Psoas muscle (tissue), 8 donors: ENCODE measurements around the gene DRAM1. TPM values are rescaled to one million over a fixed set of nuclear protein-coding genes. Genes with fewer than 3 reads are reported as not detected.

Experiments used
- ATAC-seq, 4 donors: fragments of 200-7000 bp; cut with Tn5 transposase; one replicate each; pipeline ENCODE4 v1.9.1; 2020; ENCODE audit warnings: moderate library complexity in 3 of 4, mild to moderate bottlenecking in 2 of 4
- DNase-seq, 2 donors: peaks; one replicate each; pipeline ENCODE4 v3.0.0-alpha.2; 2020
- H3K27ac ChIP-seq: fragments of 200-600 bp; one replicate; pipeline ENCODE4 v1.8.0; 2022
- H3K27me3 ChIP-seq, 3 donors: fragments of 200-600 bp in 1 of 3; one replicate each; pipeline versions ENCODE4 v1.6.1 to v1.8.0; 2013 to 2022; ENCODE audit warnings: low read length in 2 of 3, mild to moderate bottlenecking in 2 of 3, moderate library complexity in 1 of 3; ENCODE audit not compliant: insufficient read depth in 3 of 3
- H3K36me3 ChIP-seq, 2 donors: fragments of 200-600 bp in 1 of 2; one replicate each; pipeline versions ENCODE4 v1.6.1 to v1.8.0; 2013 to 2022; ENCODE audit warnings: low read depth in 1 of 2, mild to moderate bottlenecking in 1 of 2, moderate library complexity in 1 of 2; ENCODE audit not compliant: insufficient read depth in 1 of 2
- H3K4me1 ChIP-seq: fragments of 200-600 bp; one replicate; pipeline ENCODE4 v1.8.0; 2022
- H3K4me3 ChIP-seq: fragments of 200-600 bp; one replicate; pipeline ENCODE4 v1.8.0; 2022; ENCODE audit warnings: mild to moderate bottlenecking
- H3K9me3 ChIP-seq: fragments of 200-600 bp; one replicate; pipeline ENCODE4 v1.8.0; 2022
- CTCF ChIP-seq: fragments of 200-600 bp; IDR thresholded peaks from one replicate; pipeline ENCODE4 v1.8.0; 2022; ENCODE audit warnings: antibody characterized with exemption
- WGBS, 3 donors: extraction: QIAGEN DNeasy Blood & Tissue Kit; methylation state at CpG; one replicate each; pipeline versions ENCODE4 v1.1.6 to v1.1.7; 2013; 5-methylcytosine and 5-hydroxymethylcytosine counted together
- intact Hi-C, 2 donors: fragments of 100-400 bp; cut with DNase I; formaldehyde crosslinking; loops; one replicate each; pipeline versions ENCODE4 v1.11.0 to v1.14.2; 2022
- polyA plus RNA-seq, 3 donors: library from polyadenylated mRNA; stranded (reverse); fragments of 200-250 nt; gene quantifications; one replicate each; pipeline ENCODE4 v1.2.3, GENCODE V29; 2013
- total RNA-seq, 4 donors: library from RNA; stranded (reverse); fragmentation: NEBNext Ultra II Directional in 2 of 4; extraction: Animal tissue kit (Norgen Biotek cat#: 25700) in 2 of 4; gene quantifications; one replicate each; pipeline versions ENCODE4 v1.2.1 to v1.2.4, GENCODE V29; 2021 to 2023
- donor health status: healthy with polysubstance abuse.
- donor health status: DM: no; HTN: no; CAD: no; lungs with moderate emphysema.
- donor health status: Bipolar disorder and iron deficiency.
- donor health status: healthy.
- donor health status: DM: yes; HTN: yes; CAD: no.
- donor health status: DM: no; HTN: no; CAD: no.
- donor health status: DM: no; HTN: no; CAD: no.
- donor health status: DM: yes; HTN: yes; CAD: no.

The DRAM1 gene
- total and polyA plus RNA-seq, 7 donors, result 2.8 to 6.8 (median 4.1) TPM

- no peak overlapping the region for H3K27ac ChIP-seq
- intact Hi-C loops, result no loop called here
- H3K9me3 ChIP-seq, result no peaks in the 10 kb centered on the region
- no peak for ATAC-seq
- no peak for TF ChIP-seq CTCF
- H3K4me3 ChIP-seq, result no peak overlapping the region
- DNase-seq, result no peak
- 55 to 70% (median 58%) methylated on average over 15 of the region's 15 CpGs for WGBS, 3 donors
- H3K4me1 ChIP-seq, result peaks cover 4% of the 10 kb centered on the region
- no peaks in the 10 kb centered on the region for H3K27me3 ChIP-seq
- H3K36me3 ChIP-seq, result no peaks in the 10 kb centered on the region
Observed at GRCh38 chr12:101945369-101946232, 68.2 kb downstream of the DRAM1 start.

DNA sequence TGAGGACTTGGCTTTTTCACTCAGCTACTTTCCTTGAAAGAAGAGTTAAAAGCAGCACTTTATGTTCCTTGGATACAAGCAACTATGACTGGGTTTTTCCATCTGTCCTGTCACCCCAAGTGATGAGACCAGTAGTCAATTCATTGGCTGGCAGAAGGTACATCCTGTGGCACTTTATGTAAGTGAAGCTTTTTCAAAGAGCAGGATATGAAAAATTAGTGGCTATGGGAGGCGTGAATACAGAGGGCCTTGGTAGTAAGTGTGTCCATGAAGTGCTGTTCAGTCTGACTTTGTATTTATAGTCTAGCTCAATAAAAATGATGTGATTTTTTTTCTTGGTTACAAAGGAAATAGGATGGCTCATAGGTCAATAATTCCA lies 68.8 kb downstream of the DRAM1 start:
- intact Hi-C loops, result no loop called here
- Histone ChIP-seq H3K4me1 (peaks cover 4% of the 10 kb centered on the region), H3K4me3 (no peak overlapping the region), H3K27me3 (no peaks in the 10 kb centered on the region), H3K36me3 (no peaks in the 10 kb centered on the region), H3K9me3 (no peaks in the 10 kb centered on the region), H3K27ac (no peak overlapping the region)
- DNase-seq (no peak), ATAC-seq (no peak)
- WGBS, 3 donors, result 86 to 100% (median 92%) methylated on average over 1 of the region's 1 CpG
- no peak for TF ChIP-seq CTCF

- Histone ChIP-seq H3K9me3 (no peaks in the 10 kb centered on the region), H3K4me1 (peaks cover 4% of the 10 kb centered on the region), H3K4me3 (no peak overlapping the region), H3K27ac (no peak overlapping the region), H3K36me3 (no peaks in the 10 kb centered on the region), H3K27me3 (no peaks in the 10 kb centered on the region)
- ATAC-seq (no peak), DNase-seq (no peak)
- intact Hi-C loops, result no loop called here
- 88 to 92% (median 89%) methylated on average over 1 of the region's 1 CpG for WGBS, 3 donors
- TF ChIP-seq CTCF, result no peak
Observed at GRCh38 chr12:101947316-101947715, 69.9 kb downstream of the DRAM1 start.

GRCh38 chr12:101948365-101948764 lies 71.0 kb downstream of the DRAM1 start:
- Histone ChIP-seq H3K4me1 (peaks cover 4% of the 10 kb centered on the region), H3K36me3 (no peaks in the 10 kb centered on the region), H3K27me3 (no peaks in the 10 kb centered on the region), H3K27ac (no peak overlapping the region), H3K4me3 (no peak overlapping the region), H3K9me3 (no peaks in the 10 kb centered on the region)
- WGBS, 3 donors, result 92 to 95% (median 94%) methylated on average over 3 of the region's 3 CpGs
- no peak for ATAC-seq
- no peak for DNase-seq
- TF ChIP-seq CTCF, result no peak
- intact Hi-C loops, result no loop called here
